ENCODE results near the gene RAB27A.

Gene RAB27A

DNA sequence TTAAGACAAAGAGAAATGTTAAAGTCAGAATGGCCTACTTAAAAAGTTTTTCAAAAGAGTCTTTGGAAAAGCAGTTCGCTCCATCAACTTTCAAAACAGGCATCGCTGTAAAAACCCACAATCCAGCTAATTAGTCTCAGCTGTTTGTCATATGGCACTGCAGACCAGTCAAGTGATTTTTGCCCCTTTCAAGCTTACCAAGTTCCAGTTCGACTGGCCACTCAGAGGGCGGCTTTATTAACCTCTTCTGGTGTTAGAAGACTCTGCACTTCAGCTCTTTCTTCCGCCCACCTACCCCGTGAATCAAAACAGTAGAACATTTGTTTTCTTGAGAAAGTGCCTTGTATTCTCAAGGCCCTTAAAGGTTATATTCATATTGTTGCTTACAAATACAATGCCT is 19.3 kb downstream of the RAB27A start:
- CTCF ChIA-PET = interaction anchor here (1.3 kb wide), 1 partner anchor 52 kb away, joined by 4 read pairs; no protein-coding TSS in a partner anchor
- no peak overlapping the region for H3K4me3 ChIP-seq (ENCODE audit: low read depth, low read length)
- POLR2A ChIA-PET = no interaction called here
- H3K9me3 ChIP-seq (ENCODE audit: control insufficient read depth, insufficient read depth, low read depth, low read length) = no peaks in the 10 kb centered on the region
- TF ChIP-seq, protein P1, sequence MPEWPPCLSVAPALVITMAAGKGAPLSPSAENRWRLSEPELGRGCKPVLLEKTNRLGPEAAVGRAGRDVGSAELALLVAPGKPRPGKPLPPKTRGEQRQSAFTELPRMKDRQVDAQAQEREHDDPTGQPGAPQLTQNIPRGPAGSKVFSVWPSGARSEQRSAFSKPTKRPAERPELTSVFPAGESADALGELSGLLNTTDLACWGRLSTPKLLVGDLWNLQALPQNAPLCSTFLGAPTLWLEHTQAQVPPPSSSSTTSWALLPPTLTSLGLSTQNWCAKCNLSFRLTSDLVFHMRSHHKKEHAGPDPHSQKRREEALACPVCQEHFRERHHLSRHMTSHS (tag by site-specific recombination; IDR thresholded peaks at IDR 0.05) = no peak
- TF ChIP-seq ZNF23 (tag by site-specific recombination; IDR thresholded peaks at IDR 0.05; ENCODE audit: borderline replicate concordance) (no peak), ZFP3 (tag by site-specific recombination; IDR thresholded peaks at IDR 0.05; ENCODE audit: low read depth) (no peak), HOXA7 (CRISPR knock-in tag; IDR thresholded peaks at IDR 0.05; ENCODE audit: borderline replicate concordance) (no peak), GLI4 (tag by site-specific recombination; IDR thresholded peaks at IDR 0.05) (no peak), ZNF792 (tag by site-specific recombination; IDR thresholded peaks at IDR 0.05) (no peak), ZNF423 (tag by site-specific recombination; IDR thresholded peaks at IDR 0.05) (no peak), ZNF341 (tag by site-specific recombination; IDR thresholded peaks at IDR 0.05; ENCODE audit: low read depth) (no peak), MEIS1 (CRISPR knock-in tag; IDR thresholded peaks at IDR 0.05; ENCODE audit: borderline replicate concordance) (no peak), SCRT1 (tag by site-specific recombination; IDR thresholded peaks at IDR 0.05; ENCODE audit: borderline replicate concordance) (no peak), ZNF175 (tag by site-specific recombination; IDR thresholded peaks at IDR 0.05) (no peak)
- TF ChIP-seq, protein P2, sequence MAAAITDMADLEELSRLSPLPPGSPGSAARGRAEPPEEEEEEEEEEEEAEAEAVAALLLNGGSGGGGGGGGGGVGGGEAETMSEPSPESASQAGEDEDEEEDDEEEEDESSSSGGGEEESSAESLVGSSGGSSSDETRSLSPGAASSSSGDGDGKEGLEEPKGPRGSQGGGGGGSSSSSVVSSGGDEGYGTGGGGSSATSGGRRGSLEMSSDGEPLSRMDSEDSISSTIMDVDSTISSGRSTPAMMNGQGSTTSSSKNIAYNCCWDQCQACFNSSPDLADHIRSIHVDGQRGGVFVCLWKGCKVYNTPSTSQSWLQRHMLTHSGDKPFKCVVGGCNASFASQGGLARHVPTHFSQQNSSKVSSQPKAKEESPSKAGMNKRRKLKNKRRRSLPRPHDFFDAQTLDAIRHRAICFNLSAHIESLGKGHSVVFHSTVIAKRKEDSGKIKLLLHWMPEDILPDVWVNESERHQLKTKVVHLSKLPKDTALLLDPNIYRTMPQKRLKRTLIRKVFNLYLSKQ (tag by site-specific recombination; IDR thresholded peaks at IDR 0.05; ENCODE audit: borderline replicate concordance) = no peak
- TF ChIP-seq, protein P3, sequence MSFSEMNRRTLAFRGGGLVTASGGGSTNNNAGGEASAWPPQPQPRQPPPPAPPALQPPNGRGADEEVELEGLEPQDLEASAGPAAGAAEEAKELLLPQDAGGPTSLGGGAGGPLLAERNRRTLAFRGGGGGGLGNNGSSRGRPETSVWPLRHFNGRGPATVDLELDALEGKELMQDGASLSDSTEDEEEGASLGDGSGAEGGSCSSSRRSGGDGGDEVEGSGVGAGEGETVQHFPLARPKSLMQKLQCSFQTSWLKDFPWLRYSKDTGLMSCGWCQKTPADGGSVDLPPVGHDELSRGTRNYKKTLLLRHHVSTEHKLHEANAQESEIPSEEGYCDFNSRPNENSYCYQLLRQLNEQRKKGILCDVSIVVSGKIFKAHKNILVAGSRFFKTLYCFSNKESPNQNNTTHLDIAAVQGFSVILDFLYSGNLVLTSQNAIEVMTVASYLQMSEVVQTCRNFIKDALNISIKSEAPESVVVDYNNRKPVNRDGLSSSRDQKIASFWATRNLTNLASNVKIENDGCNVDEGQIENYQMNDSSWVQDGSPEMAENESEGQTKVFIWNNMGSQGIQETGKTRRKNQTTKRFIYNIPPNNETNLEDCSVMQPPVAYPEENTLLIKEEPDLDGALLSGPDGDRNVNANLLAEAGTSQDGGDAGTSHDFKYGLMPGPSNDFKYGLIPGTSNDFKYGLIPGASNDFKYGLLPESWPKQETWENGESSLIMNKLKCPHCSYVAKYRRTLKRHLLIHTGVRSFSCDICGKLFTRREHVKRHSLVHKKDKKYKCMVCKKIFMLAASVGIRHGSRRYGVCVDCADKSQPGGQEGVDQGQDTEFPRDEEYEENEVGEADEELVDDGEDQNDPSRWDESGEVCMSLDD (tag by site-specific recombination; IDR thresholded peaks at IDR 0.05) = no peak
- H3K4me1 ChIP-seq (ENCODE audit: control insufficient read depth, insufficient read depth, low read length) = peaks cover 8% of the 10 kb centered on the region
- no peak overlapping the region for H3K27ac ChIP-seq (ENCODE audit: extremely low read depth, low read depth, low read length)
- H3K36me3 ChIP-seq (ENCODE audit: control insufficient read depth in 2 of 2, insufficient read depth in 1 of 2, low read length in 2 of 2) = no peaks in the 10 kb centered on the region

DNA sequence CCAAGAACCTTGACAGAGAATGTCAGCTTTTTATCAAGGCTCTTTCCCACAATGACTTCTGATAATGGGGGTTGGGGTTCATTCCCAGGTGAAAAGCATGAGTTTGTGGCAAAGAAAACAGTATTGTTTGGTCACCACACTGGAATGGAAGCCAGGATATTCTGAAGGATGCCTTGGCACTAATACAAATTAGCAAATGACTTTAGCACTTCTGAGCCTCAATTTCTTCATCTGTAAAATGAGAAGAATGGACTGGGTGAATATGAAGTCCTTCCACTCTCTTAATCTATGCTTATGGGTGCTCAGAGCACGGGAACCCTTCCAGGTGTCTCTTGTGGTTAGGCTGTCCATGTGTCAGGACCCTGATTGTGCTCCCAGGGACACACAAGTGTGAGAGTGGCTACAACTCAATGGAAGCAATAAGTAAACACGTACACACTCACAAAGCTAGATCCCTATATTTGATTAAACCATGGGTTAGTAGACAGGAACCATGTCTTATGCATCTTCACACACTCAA is 21.4 kb downstream of the RAB27A start:
- ChIA-PET CTCF (no interaction called here), POLR2A (no interaction called here)
- no peak overlapping the region for H3K27ac ChIP-seq (ENCODE audit: extremely low read depth, low read depth, low read length)
- H3K4me1 ChIP-seq (ENCODE audit: control insufficient read depth, insufficient read depth, low read length) = peaks cover 8% of the 10 kb centered on the region
- H3K9me3 ChIP-seq (ENCODE audit: control insufficient read depth, insufficient read depth, low read depth, low read length) = no peaks in the 10 kb centered on the region
- H3K4me3 ChIP-seq (ENCODE audit: low read depth, low read length) = no peak overlapping the region
- TF ChIP-seq ZNF426 (tag by site-specific recombination; IDR thresholded peaks at IDR 0.05) (no peak), BCL11B (tag by site-specific recombination; IDR thresholded peaks at IDR 0.05; ENCODE audit: low read depth) (no peak), ZNF585B (tag by site-specific recombination; IDR thresholded peaks at IDR 0.05) (no peak), ZNF146 (tag by site-specific recombination; IDR thresholded peaks at IDR 0.05) (no peak), SALL2 (tag by site-specific recombination; IDR thresholded peaks at IDR 0.05; ENCODE audit: borderline replicate concordance) (no peak), OVOL3 (tag by site-specific recombination; IDR thresholded peaks at IDR 0.05) (no peak), ZNF677 (tag by site-specific recombination; IDR thresholded peaks at IDR 0.05) (no peak), SCRT1 (tag by site-specific recombination; IDR thresholded peaks at IDR 0.05; ENCODE audit: borderline replicate concordance) (no peak), ZNF610 (tag by site-specific recombination; IDR thresholded peaks at IDR 0.05; ENCODE audit: borderline replicate concordance) (no peak)
- TF ChIP-seq, protein P4, sequence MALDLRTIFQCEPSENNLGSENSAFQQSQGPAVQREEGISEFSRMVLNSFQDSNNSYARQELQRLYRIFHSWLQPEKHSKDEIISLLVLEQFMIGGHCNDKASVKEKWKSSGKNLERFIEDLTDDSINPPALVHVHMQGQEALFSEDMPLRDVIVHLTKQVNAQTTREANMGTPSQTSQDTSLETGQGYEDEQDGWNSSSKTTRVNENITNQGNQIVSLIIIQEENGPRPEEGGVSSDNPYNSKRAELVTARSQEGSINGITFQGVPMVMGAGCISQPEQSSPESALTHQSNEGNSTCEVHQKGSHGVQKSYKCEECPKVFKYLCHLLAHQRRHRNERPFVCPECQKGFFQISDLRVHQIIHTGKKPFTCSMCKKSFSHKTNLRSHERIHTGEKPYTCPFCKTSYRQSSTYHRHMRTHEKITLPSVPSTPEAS (tag by site-specific recombination; IDR thresholded peaks at IDR 0.05) = no peak
- TF ChIP-seq, protein P5, sequence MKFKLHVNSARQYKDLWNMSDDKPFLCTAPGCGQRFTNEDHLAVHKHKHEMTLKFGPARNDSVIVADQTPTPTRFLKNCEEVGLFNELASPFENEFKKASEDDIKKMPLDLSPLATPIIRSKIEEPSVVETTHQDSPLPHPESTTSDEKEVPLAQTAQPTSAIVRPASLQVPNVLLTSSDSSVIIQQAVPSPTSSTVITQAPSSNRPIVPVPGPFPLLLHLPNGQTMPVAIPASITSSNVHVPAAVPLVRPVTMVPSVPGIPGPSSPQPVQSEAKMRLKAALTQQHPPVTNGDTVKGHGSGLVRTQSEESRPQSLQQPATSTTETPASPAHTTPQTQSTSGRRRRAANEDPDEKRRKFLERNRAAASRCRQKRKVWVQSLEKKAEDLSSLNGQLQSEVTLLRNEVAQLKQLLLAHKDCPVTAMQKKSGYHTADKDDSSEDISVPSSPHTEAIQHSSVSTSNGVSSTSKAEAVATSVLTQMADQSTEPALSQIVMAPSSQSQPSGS (tag by site-specific recombination; IDR thresholded peaks at IDR 0.05; ENCODE audit: low read depth) = no peak
- H3K36me3 ChIP-seq (ENCODE audit: control insufficient read depth in 2 of 2, insufficient read depth in 1 of 2, low read length in 2 of 2) = no peaks in the 10 kb centered on the region
